ENCODE data around the gene GALNT2.

The GALNT2 gene

GRCh38 chr1:230105245-230105753 is 38.3 kb downstream of the GALNT2 start:
- Histone ChIP-seq H3K36me3 (replicated peaks) (no peaks in the 10 kb centered on the region), H3K4me3 (ENCODE audit: low read depth, low read length) (no peak overlapping the region), H3K27ac (peak overlapping the region; percentile 79), H3K27me3 (replicated peaks) (no peaks in the 10 kb centered on the region)
- TF ChIP-seq CTCF (IDR thresholded peaks at IDR 0.05; ENCODE audit: low read depth, low read length, missing control alignments): no peak
- in situ Hi-C loops (cut with HindIII; ENCODE audit: low pct_ligation_motif_present, low sequenced_read_pairs): no loop called here
- no peak for DNase-seq

GRCh38 chr1:230105754-230106625 is 39.0 kb downstream of the GALNT2 start:
- Histone ChIP-seq H3K27ac (peak overlapping the region; percentile 79), H3K27me3 (replicated peaks) (no peaks in the 10 kb centered on the region), H3K4me3 (ENCODE audit: low read depth, low read length) (no peak overlapping the region), H3K36me3 (replicated peaks) (no peaks in the 10 kb centered on the region)
- TF ChIP-seq CTCF (IDR thresholded peaks at IDR 0.05; ENCODE audit: low read depth, low read length, missing control alignments): no peak
- in situ Hi-C loops (cut with HindIII; ENCODE audit: low pct_ligation_motif_present, low sequenced_read_pairs): no loop called here
- DNase-seq: peak; percentile 57

- no peaks in the 10 kb centered on the region for H3K36me3 ChIP-seq (replicated peaks)
- H3K27ac ChIP-seq: no peak overlapping the region
- TF ChIP-seq CTCF (IDR thresholded peaks at IDR 0.05; ENCODE audit: low read depth, low read length, missing control alignments): no peak
- H3K27me3 ChIP-seq (replicated peaks): no peaks in the 10 kb centered on the region
- in situ Hi-C loops (cut with HindIII; ENCODE audit: low pct_ligation_motif_present, low sequenced_read_pairs): no loop called here
- no peak overlapping the region for H3K4me3 ChIP-seq (ENCODE audit: low read depth, low read length)
- no peak for DNase-seq
These were observed 40.9 kb downstream of the GALNT2 start for GRCh38 chr1:230107941-230108340.

GRCh38 chr1:230108580-230108979 is 41.5 kb downstream of the GALNT2 start:
- H3K4me3 ChIP-seq (ENCODE audit: low read depth, low read length): no peak overlapping the region
- DNase-seq: no peak
- H3K27ac ChIP-seq: no peak overlapping the region
- in situ Hi-C loops (cut with HindIII; ENCODE audit: low pct_ligation_motif_present, low sequenced_read_pairs): no loop called here
- no peaks in the 10 kb centered on the region for H3K27me3 ChIP-seq (replicated peaks)
- TF ChIP-seq CTCF (IDR thresholded peaks at IDR 0.05; ENCODE audit: low read depth, low read length, missing control alignments): no peak
- H3K36me3 ChIP-seq (replicated peaks): no peaks in the 10 kb centered on the region

- no peak overlapping the region for H3K27ac ChIP-seq
- no peaks in the 10 kb centered on the region for H3K27me3 ChIP-seq (replicated peaks)
- TF ChIP-seq CTCF (IDR thresholded peaks at IDR 0.05; ENCODE audit: low read depth, low read length, missing control alignments): no peak
- H3K4me3 ChIP-seq (ENCODE audit: low read depth, low read length): no peak overlapping the region
- H3K36me3 ChIP-seq (replicated peaks): no peaks in the 10 kb centered on the region
- in situ Hi-C loops (cut with HindIII; ENCODE audit: low pct_ligation_motif_present, low sequenced_read_pairs): no loop called here
- no peak for DNase-seq
These were observed 42.0 kb downstream of the GALNT2 start for GRCh38 chr1:230109066-230109465.
